Stimulated activated CD4-positive, alpha-beta T cell treated with anti-CD3 and anti-CD28 coated beads, Interleukin-4, amount 100 ng/mL, for 1 hour (primary cell): ENCODE data around the gene WWOX.

Experiments
- DNase-seq: peaks from one replicate; pipeline ENCODE4 v3.0.0-alpha.2; 2020

WWOX gene

GRCh38 chr16:78635807-78636206 is 536.4 kb downstream of the WWOX start:
- DNase-seq: no peak

GRCh38 chr16:78638371-78638770 is 538.9 kb downstream of the WWOX start:
- DNase-seq: no peak

- DNase-seq: no peak
These were observed 540.3 kb downstream of the WWOX start for GRCh38 chr16:78639775-78640174.

GRCh38 chr16:78640886-78641285 is 541.4 kb downstream of the WWOX start:
- no peak for DNase-seq

GRCh38 chr16:78641433-78641832 is 542.0 kb downstream of the WWOX start:
- no peak for DNase-seq

- DNase-seq: no peak
These were observed 543.3 kb downstream of the WWOX start for GRCh38 chr16:78642621-78643285.

- DNase-seq: no peak
These were observed 546.2 kb downstream of the WWOX start for GRCh38 chr16:78645657-78646056.

GRCh38 chr16:78647019-78647418 is 547.6 kb downstream of the WWOX start:
- DNase-seq: no peak

GRCh38 chr16:78647491-78647890 is 548.0 kb downstream of the WWOX start:
- no peak for DNase-seq

- no peak for DNase-seq
These were observed 549.1 kb downstream of the WWOX start for GRCh38 chr16:78648517-78648916.

GRCh38 chr16:78650339-78651074 is 551.1 kb downstream of the WWOX start:
- DNase-seq: no peak

GRCh38 chr16:78654929-78655328 is 555.5 kb downstream of the WWOX start:
- no peak for DNase-seq

GRCh38 chr16:78655331-78656113 is 556.1 kb downstream of the WWOX start:
- DNase-seq: no peak

- no peak for DNase-seq
These were observed 557.4 kb downstream of the WWOX start for GRCh38 chr16:78656887-78657286.

GRCh38 chr16:78659216-78659615 is 559.8 kb downstream of the WWOX start:
- no peak for DNase-seq

- no peak for DNase-seq
These were observed 560.3 kb downstream of the WWOX start for GRCh38 chr16:78659668-78660217.

GRCh38 chr16:78660795-78661194 is 561.3 kb downstream of the WWOX start:
- DNase-seq: no peak

GRCh38 chr16:78663690-78664089 is 564.2 kb downstream of the WWOX start:
- no peak for DNase-seq

- no peak for DNase-seq
These were observed 565.6 kb downstream of the WWOX start for GRCh38 chr16:78664811-78665772.

GRCh38 chr16:78666318-78666717 is 566.9 kb downstream of the WWOX start:
- DNase-seq: no peak

GRCh38 chr16:78667675-78668074 is 568.2 kb downstream of the WWOX start:
- DNase-seq: no peak

- no peak for DNase-seq
These were observed 568.9 kb downstream of the WWOX start for GRCh38 chr16:78668393-78668792.
